CD4-positive, alpha-beta T cell treated with Interleukin-6 for 4 hours (primary cell): ENCODE data around the gene PPFIA1.
A peak's percentile ranks its signal among the peaks of the same experiment; 100 is the strongest.
"Not testable (repeated sequence)": the region's sequence is repeated elsewhere in the genome, so short reads cannot be mapped to it uniquely, and the experiment has no call there.

ENCODE experiments used
- DNase-seq: peaks from one replicate; pipeline ENCODE4 v3.0.0-alpha.2; 2020; ENCODE audit warnings: mixed read lengths

Gene PPFIA1

GRCh38 chr11:70359451-70360205 is 89.1 kb downstream of the PPFIA1 start:
- DNase-seq: no peak

- no peak for DNase-seq
These were observed 89.7 kb downstream of the PPFIA1 start for GRCh38 chr11:70360211-70360610.

- no peak for DNase-seq
These were observed 93.7 kb downstream of the PPFIA1 start for GRCh38 chr11:70364178-70364577.

GRCh38 chr11:70364745-70365543 is 94.5 kb downstream of the PPFIA1 start:
- peak; percentile 61 for DNase-seq

- DNase-seq: no peak
These were observed 95.0 kb downstream of the PPFIA1 start for GRCh38 chr11:70365544-70365927.

- DNase-seq: no peak
These were observed 96.6 kb downstream of the PPFIA1 start for GRCh38 chr11:70367071-70367470.

GRCh38 chr11:70368961-70369360 is 98.5 kb downstream of the PPFIA1 start:
- no peak for DNase-seq

GRCh38 chr11:70371241-70371640 is 100.8 kb downstream of the PPFIA1 start:
- no peak for DNase-seq

GRCh38 chr11:70372076-70372475 is 101.6 kb downstream of the PPFIA1 start:
- DNase-seq: no peak

- DNase-seq: no peak
These were observed 106.1 kb downstream of the PPFIA1 start for GRCh38 chr11:70376621-70377020.

- no peak for DNase-seq
These were observed 107.2 kb downstream of the PPFIA1 start for GRCh38 chr11:70377645-70378044.

GRCh38 chr11:70378506-70379134 is 108.1 kb downstream of the PPFIA1 start:
- no peak for DNase-seq

GRCh38 chr11:70381350-70381749 is 110.9 kb downstream of the PPFIA1 start:
- no peak for DNase-seq

GRCh38 chr11:70381872-70382861 is 111.7 kb downstream of the PPFIA1 start:
- DNase-seq: no peak

- DNase-seq: no peak
These were observed 113.4 kb downstream of the PPFIA1 start for GRCh38 chr11:70383664-70384565.

- DNase-seq: no peak
These were observed 114.2 kb downstream of the PPFIA1 start for GRCh38 chr11:70384566-70385152.

GRCh38 chr11:70387564-70387963 is 117.1 kb downstream of the PPFIA1 start:
- DNase-seq: no peak

GRCh38 chr11:70389201-70389600 is 118.7 kb downstream of the PPFIA1 start:
- DNase-seq: no peak

- DNase-seq: not testable (repeated sequence)
These were observed 120.4 kb downstream of the PPFIA1 start for GRCh38 chr11:70390882-70391281.

- no peak for DNase-seq
These were observed 123.9 kb downstream of the PPFIA1 start for GRCh38 chr11:70394211-70394950.
